Esophagus muscularis mucosa (tissue), 4 donors: ENCODE measurements around the gene WEE2. TPM values are rescaled to one million over a fixed set of nuclear protein-coding genes. Genes with fewer than 3 reads are reported as not detected.
"Not testable (repeated sequence)": the region's sequence is repeated elsewhere in the genome, so short reads cannot be mapped to it uniquely, and the experiment has no call there.

ENCODE experiments used
- DNase-seq: peaks from one replicate; pipeline ENCODE4 v3.0.0-alpha.2; 2017; ENCODE audit errors: extremely low spot score
- H3K27ac ChIP-seq, 4 donors: fragments of 200-600 bp; sonication (generic); replicated peaks in 1 of 4; 1 replicate in 3 of 4; 2 replicates in 1 of 4; pipeline ENCODE4 v1.5.1; 2016 to 2019; ENCODE audit warnings: mild to moderate bottlenecking in 1 of 4
- H3K27me3 ChIP-seq, 4 donors: fragments of 200-600 bp; sonication (generic); one replicate each; pipeline versions ENCODE4 v1.5.1 to v1.6.0; 2016 to 2019
- H3K36me3 ChIP-seq, 4 donors: fragments of 200-600 bp; sonication (generic); one replicate each; pipeline ENCODE4 v1.5.1; 2016 to 2019
- H3K4me1 ChIP-seq, 4 donors: fragments of 200-600 bp; sonication (generic); one replicate each; pipeline ENCODE4 v1.5.1; 2016 to 2019
- H3K4me3 ChIP-seq, 4 donors: fragments of 200-600 bp; sonication (generic); 1 replicate in 2 of 4; 2 replicates in 2 of 4; pipeline ENCODE4 v1.5.1; 2016 to 2019; ENCODE audit warnings: mild to moderate bottlenecking in 4 of 4, moderate library complexity in 1 of 4
- H3K9me3 ChIP-seq, 4 donors: fragments of 200-600 bp; sonication (generic); 1 replicate in 3 of 4; 2 replicates in 1 of 4; pipeline ENCODE4 v1.5.1; 2016 to 2019
- CTCF ChIP-seq, 3 experiments: fragments of 200-600 bp in 2 of 3; fragments of 450-650 bp in 1 of 3; sonication (generic) in 2 of 3; IDR thresholded peaks; one replicate each; pipeline ENCODE4 v1.5.1; 2017 to 2019; ENCODE audit warnings: antibody characterized with exemption in 3 of 3, mild to moderate bottlenecking in 2 of 3, moderate library complexity in 1 of 3
- EP300 ChIP-seq: sonication (generic); formaldehyde crosslinking; IDR thresholded peaks from one replicate; pipeline ENCODE4 v1.6.1; 2017; ENCODE audit warnings: antibody characterized with exemption
- POLR2A ChIP-seq: fragments of 450-650 bp; IDR thresholded peaks from one replicate; pipeline ENCODE4 v1.6.1; 2017; ENCODE audit warnings: antibody characterized with exemption, moderate library complexity, mild to moderate bottlenecking, low read depth
- POLR2AphosphoS5 ChIP-seq, 2 donors: sonication (generic); formaldehyde crosslinking; IDR thresholded peaks; one replicate each; pipeline ENCODE4 v1.6.1; 2017; ENCODE audit warnings: antibody characterized with exemption in 2 of 2
- WGBS: methylation state at CpG from one replicate; pipeline ENCODE4 v1.1.5; 2018; 5-methylcytosine and 5-hydroxymethylcytosine counted together
- intact Hi-C: fragments of 100-400 bp; cut with DNase I; formaldehyde crosslinking; loops from one replicate; pipeline ENCODE4 v1.15.1; 2023
- total RNA-seq, 4 donors: library from RNA; depleted of rRNA; stranded (reverse); fragments of >200 nt; gene quantifications; one replicate each; pipeline versions ENCODE4 v1.1.0 to v1.2.1, GENCODE V29; 2016

Gene WEE2
- total RNA-seq, 4 donors from 2014 or later = not detected

GRCh38 chr7:141688043-141688442 is 20.1 kb upstream of the WEE2 start:
- no peaks in the 10 kb centered on the region for H3K27me3 ChIP-seq
- H3K4me3 ChIP-seq = no peak overlapping the region
- peaks cover 9 to 32% (median 21%) of the 10 kb centered on the region in 4 donors for H3K36me3 ChIP-seq
- WGBS = 94% methylated on average over 5 of the region's 5 CpGs
- H3K4me1 ChIP-seq = peaks cover 0 to 5% (median 0%) of the 10 kb centered on the region in 4 donors
- no peak for DNase-seq
- intact Hi-C loops = no loop called here
- no peak for TF ChIP-seq EP300
- no peak for TF ChIP-seq POLR2A
- no peak for TF ChIP-seq CTCF (IDR thresholded peaks at IDR 0.05)
- no peak for TF ChIP-seq POLR2AphosphoS5 (IDR thresholded peaks at IDR 0.05)
- no peak overlapping the region for H3K27ac ChIP-seq
- no peaks in the 10 kb centered on the region for H3K9me3 ChIP-seq

- DNase-seq, H3K4me1 ChIP-seq, H3K4me3 ChIP-seq, H3K27me3 ChIP-seq, intact Hi-C loops, H3K27ac ChIP-seq, H3K9me3 ChIP-seq: not testable (repeated sequence)
- H3K36me3 ChIP-seq = peaks cover 9 to 21% (median 16%) of the 10 kb centered on the region in 4 donors
- 98% methylated on average over 3 of the region's 3 CpGs for WGBS
Observed at GRCh38 chr7:141689072-141689825, 18.9 kb upstream of the WEE2 start.

- Histone ChIP-seq H3K36me3 (no peaks in the 10 kb centered on the region), H3K4me3 (no peak overlapping the region), H3K27me3 (no peaks in the 10 kb centered on the region), H3K4me1 (peaks cover 8 to 15% (median 9%) of the 10 kb centered on the region in 4 donors), H3K9me3 (no peaks in the 10 kb centered on the region), H3K27ac (no peak overlapping the region)
- DNase-seq = no peak
- 100% methylated on average over 3 of the region's 3 CpGs for WGBS
- no peak for TF ChIP-seq POLR2A
- TF ChIP-seq CTCF (IDR thresholded peaks at IDR 0.05) = no peak
- intact Hi-C loops = no loop called here
Observed at GRCh38 chr7:141691540-141691939, 16.6 kb upstream of the WEE2 start.

DNA sequence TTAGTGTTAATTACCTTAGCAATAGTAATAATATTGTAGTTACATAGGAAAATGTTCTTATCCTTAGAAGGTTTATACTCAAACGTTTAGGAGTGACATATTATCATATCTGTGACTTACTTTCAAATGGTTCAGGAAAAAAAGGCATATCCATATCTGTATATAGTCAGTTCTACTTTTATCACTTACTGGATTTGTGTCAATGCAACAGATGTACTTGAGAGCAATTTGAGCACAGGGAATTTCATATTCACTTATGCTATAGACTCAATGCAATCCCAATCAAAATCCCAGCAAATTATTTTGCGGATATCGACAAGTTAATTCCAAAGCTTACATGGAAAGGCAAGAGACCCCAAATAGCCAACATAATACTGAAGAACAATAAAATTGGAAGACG is 16.2 kb upstream of the WEE2 start:
- Histone ChIP-seq H3K4me1 (peaks cover 8 to 17% (median 13%) of the 10 kb centered on the region in 4 donors), H3K4me3 (no peak overlapping the region), H3K27ac (no peak overlapping the region), H3K36me3 (no peaks in the 10 kb centered on the region), H3K9me3 (no peaks in the 10 kb centered on the region), H3K27me3 (no peaks in the 10 kb centered on the region)
- WGBS = 94% methylated on average over 4 of the region's 4 CpGs
- no peak for TF ChIP-seq POLR2AphosphoS5 (IDR thresholded peaks at IDR 0.05)
- no peak for DNase-seq
- intact Hi-C loops = no loop called here

DNA sequence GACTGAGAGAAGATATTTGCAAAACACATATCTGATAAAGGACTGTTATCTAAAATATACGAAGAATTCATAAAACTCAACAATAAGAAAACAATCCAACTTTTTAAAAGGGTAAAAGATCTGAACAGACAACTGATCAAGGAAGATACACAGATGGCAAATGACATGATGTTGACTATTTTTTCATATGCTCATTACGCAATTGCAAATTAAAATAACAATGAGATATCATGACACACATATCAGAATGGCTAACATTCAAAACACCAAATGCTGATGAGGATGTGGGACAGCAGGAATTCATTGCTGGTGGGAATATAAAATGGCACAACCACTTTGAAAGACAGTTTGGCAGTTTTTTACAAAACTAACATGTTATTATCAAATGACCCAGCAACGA is 15.1 kb upstream of the WEE2 start:
- DNase-seq = no peak
- H3K4me3 ChIP-seq = no peak overlapping the region
- H3K9me3 ChIP-seq = no peaks in the 10 kb centered on the region
- peaks cover 13 to 26% (median 23%) of the 10 kb centered on the region in 4 donors for H3K4me1 ChIP-seq
- no peaks in the 10 kb centered on the region for H3K27me3 ChIP-seq
- TF ChIP-seq EP300 = no peak
- no peak for TF ChIP-seq CTCF (IDR thresholded peaks at IDR 0.05)
- no peak for TF ChIP-seq POLR2AphosphoS5 (IDR thresholded peaks at IDR 0.05)
- no peak for TF ChIP-seq POLR2A
- H3K36me3 ChIP-seq = no peaks in the 10 kb centered on the region
- H3K27ac ChIP-seq = no peak overlapping the region
- 88% methylated on average over 3 of the region's 3 CpGs for WGBS
- intact Hi-C loops = no loop called here

DNA sequence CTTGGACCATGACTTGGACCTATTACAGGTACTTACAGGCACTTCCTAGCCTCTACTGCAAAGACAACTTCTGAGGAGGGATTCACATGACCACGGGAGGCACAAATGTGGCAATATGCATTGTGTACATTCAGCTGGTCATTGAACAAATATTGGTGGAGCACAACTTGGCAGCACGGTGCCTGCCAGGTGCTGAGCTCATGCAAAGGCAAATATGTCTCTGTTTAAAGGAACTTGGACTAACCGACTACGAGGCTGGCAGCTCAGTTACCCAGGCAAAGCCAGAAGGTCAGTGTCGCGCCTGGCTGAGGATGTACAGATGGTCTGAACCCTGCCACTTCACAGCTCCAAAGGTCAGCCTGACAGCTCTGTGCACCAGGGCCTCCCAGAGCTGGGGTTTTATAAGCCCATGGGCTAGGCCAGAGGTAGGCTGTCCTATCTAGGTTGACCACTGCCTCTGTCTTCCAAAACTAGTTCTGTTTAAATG is 12.3 kb upstream of the WEE2 start:
- no peak for TF ChIP-seq POLR2AphosphoS5 (IDR thresholded peaks at IDR 0.05)
- no peak for TF ChIP-seq EP300
- TF ChIP-seq POLR2A = no peak
- TF ChIP-seq CTCF (IDR thresholded peaks at IDR 0.05) = no peak
- H3K36me3 ChIP-seq = no peaks in the 10 kb centered on the region
- peaks cover 18 to 52% (median 41%) of the 10 kb centered on the region in 4 donors for H3K4me1 ChIP-seq
- no peak overlapping the region for H3K4me3 ChIP-seq
- no peaks in the 10 kb centered on the region for H3K27me3 ChIP-seq
- no peak for DNase-seq
- H3K27ac ChIP-seq = no peak overlapping the region
- WGBS = 87% methylated on average over 6 of the region's 6 CpGs
- no peaks in the 10 kb centered on the region for H3K9me3 ChIP-seq
- intact Hi-C loops = no loop called here
